ENCODE measurements around the gene CAPZA2.
"Not testable (repeated sequence)": the region's sequence is repeated elsewhere in the genome, so short reads cannot be mapped to it uniquely, and the experiment has no call there.

CAPZA2 gene

DNA sequence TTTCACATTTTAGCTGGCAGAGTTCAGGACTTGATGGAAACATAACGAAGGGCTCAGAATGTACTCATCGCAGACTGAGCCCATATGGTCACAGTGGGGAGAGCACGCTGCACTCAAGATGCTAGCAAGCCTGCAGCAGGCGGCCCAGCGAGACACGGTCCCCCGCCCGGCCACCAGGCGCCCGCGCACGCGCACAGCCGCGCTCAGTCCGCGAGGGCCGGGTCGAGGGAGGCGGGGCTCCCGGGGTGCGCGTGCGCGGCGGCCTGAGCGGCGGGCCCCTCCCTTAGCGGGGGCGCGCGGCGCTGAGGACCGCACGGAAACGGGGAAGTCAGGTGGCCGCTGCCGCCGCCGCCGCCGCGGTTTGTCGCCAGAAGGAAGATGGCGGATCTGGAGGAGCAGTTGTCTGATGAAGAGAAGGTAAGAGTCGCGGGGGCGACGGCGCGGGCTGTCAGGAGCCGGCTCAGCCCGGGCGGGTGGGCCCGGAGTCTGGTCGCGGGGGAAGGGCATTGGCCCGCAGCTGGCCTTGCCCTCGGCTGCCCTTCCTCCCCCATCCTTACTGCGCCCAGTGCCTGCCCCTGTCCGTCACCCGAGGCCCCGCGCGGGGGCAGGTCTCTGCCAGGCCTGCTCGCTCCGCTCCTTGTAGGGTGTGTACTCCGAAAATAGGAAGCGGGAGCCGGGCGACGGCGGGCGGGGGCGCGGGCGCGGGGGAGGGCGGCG, at the start of gene CAPZA2:
Gene CAPZA2 (plus strand): TSS at position 354 of the 717 bp plus-strand sequence. CDS start 25 bp downstream, at position 379.
- peak; percentile 94 for DNase-seq (ENCODE audit: low spot score)

DNA sequence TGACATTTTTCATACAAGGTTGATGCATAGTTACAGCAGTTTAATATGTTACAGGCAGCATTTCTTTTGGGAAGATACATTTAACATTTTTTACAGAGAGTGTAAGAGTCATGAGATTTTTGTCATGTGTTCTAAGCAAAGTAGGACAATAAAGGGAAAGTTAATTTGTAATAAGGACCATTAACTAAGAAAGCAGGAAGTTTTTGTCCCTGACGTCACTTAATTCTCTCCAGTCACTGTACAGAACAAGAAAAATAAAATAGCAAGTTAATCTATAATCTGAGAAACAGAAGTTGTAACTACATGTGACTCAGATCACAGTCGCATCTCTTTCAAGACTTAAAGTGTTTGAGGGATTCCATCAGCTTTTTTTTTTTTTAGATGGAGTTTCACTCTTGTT, 49.5 kb upstream of the CAPZA2 start:
- no peak for DNase-seq (ENCODE audit: low spot score)

GRCh38 chr7:116813371-116813770, 49.0 kb upstream of the CAPZA2 start:
- DNase-seq (ENCODE audit: low spot score) = not testable (repeated sequence)

DNA sequence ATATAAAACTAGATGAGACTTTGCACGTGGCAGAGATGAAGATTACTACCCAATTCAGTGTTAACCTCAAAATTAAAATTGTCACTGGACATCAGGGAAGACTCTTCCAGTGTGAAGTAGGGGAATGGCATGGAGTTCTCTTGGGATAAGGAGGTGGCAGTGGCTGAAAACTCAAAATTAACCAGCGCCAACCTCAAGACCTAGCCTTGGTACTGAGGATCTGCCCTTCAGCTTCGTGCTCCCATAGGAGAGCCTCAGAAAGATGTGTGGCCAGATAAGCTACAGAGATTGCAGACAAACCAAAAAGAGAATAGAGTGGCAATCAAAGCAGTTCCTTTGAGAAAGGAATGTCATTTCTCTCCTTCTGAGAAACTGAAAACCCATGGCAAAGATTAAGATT, 47.3 kb upstream of the CAPZA2 start:
- no peak for DNase-seq (ENCODE audit: low spot score)

DNA sequence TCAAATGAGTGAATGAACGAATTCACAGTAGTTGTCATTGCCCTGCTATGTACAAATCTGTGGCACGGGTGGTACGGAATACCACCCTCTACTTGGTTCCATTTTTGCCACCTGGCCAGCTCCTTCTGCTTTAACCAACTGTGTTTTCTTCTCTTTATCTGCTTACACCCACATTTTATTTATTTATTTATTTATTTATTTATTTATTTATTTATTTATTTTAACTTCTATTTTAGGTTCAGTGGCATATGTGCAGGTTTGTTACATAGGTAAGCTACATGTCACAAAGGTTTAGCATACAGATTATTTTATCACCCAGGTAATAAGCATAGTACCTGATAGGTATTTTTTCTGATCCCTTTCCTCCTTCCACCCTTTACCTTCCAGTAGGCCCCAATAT, 42.2 kb upstream of the CAPZA2 start:
- DNase-seq (ENCODE audit: low spot score) = no peak

GRCh38 chr7:116821647-116822046, 40.7 kb upstream of the CAPZA2 start:
- DNase-seq (ENCODE audit: low spot score) = not testable (repeated sequence)

DNA sequence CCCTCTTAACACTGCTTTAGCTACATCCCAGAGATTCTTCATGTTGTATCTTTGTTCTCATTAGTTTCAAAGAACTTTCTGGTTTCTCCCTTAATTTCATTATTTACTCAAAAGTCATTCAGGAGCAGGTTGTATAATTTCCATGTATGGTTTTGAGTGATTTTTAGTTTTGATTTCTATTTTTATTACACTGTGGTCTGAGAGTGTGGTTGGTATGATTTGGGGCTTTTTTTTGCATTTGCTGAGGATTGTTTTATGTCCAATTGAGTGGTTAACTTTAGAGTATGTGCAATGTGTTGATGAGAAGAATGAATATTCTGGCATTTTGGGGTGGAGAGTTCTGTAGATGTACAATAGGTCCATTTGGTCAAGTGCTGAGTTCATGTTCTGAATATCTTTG, 37.9 kb upstream of the CAPZA2 start:
- no peak for DNase-seq (ENCODE audit: low spot score)

- no peak for DNase-seq (ENCODE audit: low spot score)
Measured at GRCh38 chr7:116828281-116828680, 34.1 kb upstream of the CAPZA2 start.

GRCh38 chr7:116829041-116829440, 33.3 kb upstream of the CAPZA2 start:
- no peak for DNase-seq (ENCODE audit: low spot score)

GRCh38 chr7:116829493-116829892, 32.9 kb upstream of the CAPZA2 start:
- DNase-seq (ENCODE audit: low spot score) = no peak

DNA sequence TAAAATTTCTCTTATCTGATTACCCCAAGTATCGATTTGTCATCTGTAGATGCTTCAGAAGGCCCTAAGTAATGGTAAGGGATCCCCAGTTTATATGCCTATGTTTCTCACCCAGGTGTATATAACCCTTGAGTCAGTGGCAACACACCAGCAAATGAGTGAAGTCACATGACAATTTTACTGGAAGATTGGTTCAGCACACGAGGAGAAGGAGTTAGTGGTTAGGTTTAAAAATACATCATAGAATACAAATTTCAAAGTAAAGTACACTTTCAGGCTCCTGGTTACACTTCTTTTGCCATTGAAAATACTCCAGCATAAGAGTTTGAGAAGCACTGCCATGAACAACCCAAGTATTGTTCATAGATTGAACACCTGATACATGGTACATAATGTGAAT, 29.7 kb upstream of the CAPZA2 start:
- DNase-seq (ENCODE audit: low spot score) = no peak

- no peak for DNase-seq (ENCODE audit: low spot score)
Measured at GRCh38 chr7:116834815-116835504, 27.4 kb upstream of the CAPZA2 start.

DNA sequence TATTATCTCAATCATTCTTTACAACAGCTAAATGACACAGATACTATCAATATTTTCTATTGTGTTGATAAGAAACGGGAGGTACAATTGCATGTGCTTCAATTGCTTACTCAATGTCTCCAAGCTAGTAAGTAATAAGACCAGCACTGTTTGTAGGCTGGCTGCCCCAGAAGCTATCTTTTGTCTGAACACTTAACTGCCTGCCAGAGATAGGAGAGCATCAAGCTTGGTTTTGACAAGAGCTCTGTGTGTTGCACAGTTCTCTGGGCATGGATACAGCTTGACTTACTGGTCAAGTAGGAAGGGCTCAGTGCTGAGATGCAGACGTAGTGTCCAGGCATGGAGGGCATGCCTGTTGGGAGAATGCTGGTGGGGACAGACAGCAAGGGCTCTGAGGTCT, 26.3 kb upstream of the CAPZA2 start:
- DNase-seq (ENCODE audit: low spot score) = no peak

- no peak for DNase-seq (ENCODE audit: low spot score)
Measured at GRCh38 chr7:116836911-116837310, 25.5 kb upstream of the CAPZA2 start.

- DNase-seq (ENCODE audit: low spot score) = no peak
Measured at GRCh38 chr7:116837586-116837985, 24.8 kb upstream of the CAPZA2 start.

- DNase-seq (ENCODE audit: low spot score) = no peak
Measured at GRCh38 chr7:116840256-116840655, 22.1 kb upstream of the CAPZA2 start.

DNA sequence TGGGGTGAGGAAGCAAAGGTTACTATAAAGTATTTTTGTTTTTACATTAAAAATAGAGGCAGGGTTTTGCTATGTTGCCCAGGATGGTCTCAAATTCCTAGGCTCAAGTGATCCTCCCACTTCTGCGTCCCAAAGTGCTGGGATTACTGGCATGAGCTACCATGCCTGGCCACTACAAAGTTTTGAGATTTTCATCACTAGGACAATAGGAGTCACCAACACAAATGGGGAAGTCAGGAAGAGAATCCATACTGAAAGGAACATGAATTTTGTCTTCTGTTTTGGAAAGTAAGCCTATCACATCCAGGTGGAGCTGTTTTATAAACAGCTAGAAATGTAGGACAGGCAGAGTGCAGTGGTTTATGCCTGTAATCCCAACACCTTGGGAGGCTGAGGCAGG, 20.0 kb upstream of the CAPZA2 start:
- DNase-seq (ENCODE audit: low spot score) = no peak

DNA sequence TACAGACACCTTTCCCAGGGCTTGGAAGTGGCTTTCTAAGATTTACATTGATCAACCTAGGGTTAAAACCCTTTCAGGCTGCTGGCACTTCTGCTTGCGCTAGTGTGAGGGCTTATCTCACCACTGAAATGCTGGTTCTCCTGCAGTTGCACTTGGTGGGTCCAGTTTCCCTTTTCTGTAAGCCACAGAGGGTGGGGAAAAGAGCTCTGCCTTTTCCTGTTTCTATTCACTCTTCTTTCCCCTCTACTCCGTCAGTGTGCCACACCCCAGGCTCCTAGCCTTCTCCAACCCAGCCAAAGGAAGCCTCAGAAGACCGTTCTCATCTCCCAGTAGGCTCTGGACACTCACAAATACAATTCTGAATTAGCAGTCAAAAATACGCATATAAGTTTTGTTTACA, 19.0 kb upstream of the CAPZA2 start:
- DNase-seq (ENCODE audit: low spot score) = no peak

GRCh38 chr7:116851175-116851574, 11.2 kb upstream of the CAPZA2 start:
- no peak for DNase-seq (ENCODE audit: low spot score)

GRCh38 chr7:116851671-116852070, 10.7 kb upstream of the CAPZA2 start:
- DNase-seq (ENCODE audit: low spot score) = no peak

DNA sequence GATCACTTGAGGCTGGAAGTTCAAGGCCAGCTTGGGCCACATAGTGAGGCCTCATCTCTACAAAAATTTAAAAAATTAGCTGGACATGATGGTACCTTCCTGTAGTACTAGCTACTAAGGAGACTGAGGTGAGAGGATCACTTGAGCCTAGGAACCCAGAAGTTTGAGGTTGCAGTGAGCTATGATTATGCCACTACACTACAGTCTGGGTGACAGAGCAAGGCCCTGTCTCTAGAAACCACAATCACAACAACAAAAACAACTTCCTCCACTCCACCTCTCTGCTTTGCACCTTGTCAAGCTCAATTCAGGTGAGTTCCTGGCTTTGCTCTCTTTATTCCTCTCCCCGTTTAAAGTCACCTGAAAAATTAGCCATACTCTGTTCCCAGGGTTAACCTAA, 8.3 kb upstream of the CAPZA2 start:
- no peak for DNase-seq (ENCODE audit: low spot score)

DNA sequence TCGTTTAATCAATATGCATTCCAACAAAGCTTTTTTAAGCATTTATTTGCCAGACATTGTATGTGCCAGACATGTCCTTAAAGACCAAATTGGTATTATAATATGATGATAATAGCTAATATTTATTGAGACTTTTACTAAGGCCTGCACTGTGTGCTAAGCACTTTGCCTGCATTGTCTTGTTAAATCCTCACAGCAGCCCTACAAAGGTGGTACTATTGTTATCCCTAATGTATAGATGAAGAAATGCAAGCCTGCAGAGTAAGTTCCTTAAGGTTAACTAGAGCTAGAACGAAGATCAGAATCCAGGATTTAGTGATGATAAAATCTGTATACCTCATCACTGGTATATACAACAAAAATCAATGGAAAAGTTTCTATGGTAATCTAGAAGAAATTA, 5.3 kb upstream of the CAPZA2 start:
- DNase-seq (ENCODE audit: low spot score) = no peak

GRCh38 chr7:116859323-116859722, 3.1 kb upstream of the CAPZA2 start:
- DNase-seq (ENCODE audit: low spot score) = no peak

- DNase-seq (ENCODE audit: low spot score) = no peak
Measured at GRCh38 chr7:116861717-116862116, 670 bp upstream of the CAPZA2 start.
